GM21390 (cell line): ENCODE results near the gene TLN1.
A peak's percentile ranks its signal among the peaks of the same experiment; 100 is the strongest.

Experiments used
- ATAC-seq: cut with Tn5 transposase; IDR thresholded peaks from one replicate; pipeline ENCODE4 v1.9.1; 2021; ENCODE audit not compliant: unreplicated experiment

The TLN1 gene

GRCh38 chr9:35669331-35670145 is 62.5 kb downstream of the TLN1 start:
- no peak for ATAC-seq

GRCh38 chr9:35667939-35668338 is 64.1 kb downstream of the TLN1 start:
- ATAC-seq, result no peak

GRCh38 chr9:35666549-35666948 is 65.4 kb downstream of the TLN1 start:
- ATAC-seq, result no peak

- ATAC-seq, result no peak
These were observed 66.0 kb downstream of the TLN1 start for GRCh38 chr9:35666045-35666444.

GRCh38 chr9:35665471-35665818 is 66.5 kb downstream of the TLN1 start:
- no peak for ATAC-seq

GRCh38 chr9:35664531-35665470 is 67.2 kb downstream of the TLN1 start, which contains the start of gene ARHGEF39:
Gene ARHGEF39 (minus strand): TSS chr9:35665195. CDS start chr9:35665169, 26 bp downstream.
- ATAC-seq, result peak; percentile 78

GRCh38 chr9:35662437-35662836 is 69.6 kb downstream of the TLN1 start:
- no peak for ATAC-seq

- ATAC-seq, result no peak
These were observed 70.1 kb downstream of the TLN1 start for GRCh38 chr9:35661756-35662350.

- ATAC-seq, result no peak
These were observed 71.0 kb downstream of the TLN1 start for GRCh38 chr9:35660966-35661415.

- no peak for ATAC-seq
These were observed 72.7 kb downstream of the TLN1 start for GRCh38 chr9:35659340-35659739.

- no peak for ATAC-seq
These were observed 73.1 kb downstream of the TLN1 start for GRCh38 chr9:35658968-35659220.

- peak; percentile 57 for ATAC-seq
These were observed 73.6 kb downstream of the TLN1 start, which contains the start of gene CCDC107 for GRCh38 chr9:35658137-35658967. Gene CCDC107 (plus strand): TSS chr9:35658292. CDS start chr9:35658380, 88 bp downstream.

GRCh38 chr9:35657546-35658136 is 74.4 kb downstream of the TLN1 start, which contains the start of gene RMRP:
Gene RMRP (minus strand): TSS chr9:35658019.
- ATAC-seq, result peak; percentile 84

GRCh38 chr9:35656831-35657545 is 75.0 kb downstream of the TLN1 start:
- ATAC-seq, result no peak

GRCh38 chr9:35656348-35656747 is 75.6 kb downstream of the TLN1 start:
- ATAC-seq, result no peak

- no peak for ATAC-seq
These were observed 78.4 kb downstream of the TLN1 start for GRCh38 chr9:35653611-35654010.

GRCh38 chr9:35652829-35653209 is 79.2 kb downstream of the TLN1 start:
- no peak for ATAC-seq

- ATAC-seq, result no peak
These were observed 79.8 kb downstream of the TLN1 start for GRCh38 chr9:35651956-35652828.
